Common myeloid progenitor, CD34-positive (primary cell): ENCODE results near the gene DCLK3.

Source experiments
- CTCF ChIA-PET: fragments of 350-600 bp; sonication (Branson Sonifier 250); formaldehyde crosslinking; loops from one replicate; lab custom pipeline; 2021; ENCODE audit warnings: antibody characterized with exemption; lab: Charles Lee
- POLR2A ChIA-PET: fragments of 350-600 bp; sonication (Branson Sonifier 250); formaldehyde crosslinking; loops from one replicate; lab custom pipeline; 2021; ENCODE audit warnings: antibody characterized with exemption; lab: Charles Lee
- DNase-seq, 3 donors: peaks; one replicate each; pipeline versions ENCODE4 v3.0.0 to v3.0.0-alpha.2; 2013
- H3K27ac ChIP-seq, 2 experiments: 1 replicate in 1 of 2; 2 replicates in 1 of 2; pipeline ENCODE4 v1.7.0; 2013; ENCODE audit warnings: inconsistent platforms in 2 of 2, low read length in 2 of 2, mild to moderate bottlenecking in 2 of 2, low read depth in 1 of 2, moderate library complexity in 1 of 2; ENCODE audit not compliant: severe bottlenecking in 2 of 2, insufficient read depth in 1 of 2, poor library complexity in 1 of 2
- H3K27me3 ChIP-seq, 5 experiments: replicated peaks in 2 of 5; 1 replicate in 3 of 5; 2 replicates in 2 of 5; pipeline versions ENCODE4 v1.6.1 to v1.7.0; 2013; ENCODE audit warnings: low read length in 4 of 5, mild to moderate bottlenecking in 2 of 5, moderate library complexity in 2 of 5, inconsistent platforms in 1 of 5; ENCODE audit not compliant: insufficient read depth in 5 of 5, control insufficient read depth in 4 of 5
- H3K36me3 ChIP-seq, 4 experiments: 1 replicate in 2 of 4; 2 replicates in 2 of 4; pipeline versions ENCODE4 v1.6.1 to v1.7.0; 2013; ENCODE audit warnings: low read length in 3 of 4, control low read depth in 1 of 4, mild to moderate bottlenecking in 1 of 4; ENCODE audit not compliant: control insufficient read depth in 4 of 4, insufficient read depth in 4 of 4
- H3K4me1 ChIP-seq, 4 experiments: 1 replicate in 3 of 4; 2 replicates in 1 of 4; pipeline versions ENCODE4 v1.6.1 to v1.7.1; 2013; ENCODE audit warnings: low read length in 3 of 4, mild to moderate bottlenecking in 3 of 4, control low read depth in 1 of 4, inconsistent platforms in 1 of 4, moderate library complexity in 1 of 4; ENCODE audit not compliant: control insufficient read depth in 4 of 4, insufficient read depth in 4 of 4; ENCODE audit errors: control extremely low read depth in 1 of 4
- H3K4me3 ChIP-seq, 7 experiments: 1 replicate in 4 of 7; 2 replicates in 3 of 7; pipeline versions ENCODE4 v1.5.1 to v1.7.0; 2013; ENCODE audit warnings: mild to moderate bottlenecking in 7 of 7, low read length in 6 of 7, moderate library complexity in 6 of 7, inconsistent platforms in 2 of 7, low read depth in 2 of 7, control low read depth in 1 of 7; ENCODE audit not compliant: insufficient read depth in 4 of 7, control insufficient read depth in 1 of 7; ENCODE audit errors: extremely low read depth in 1 of 7
- H3K9me3 ChIP-seq, 5 experiments: 1 replicate in 4 of 5; 2 replicates in 1 of 5; pipeline versions ENCODE4 v1.6.1 to v1.7.1; 2013; ENCODE audit warnings: low read length in 4 of 5, mild to moderate bottlenecking in 2 of 5, inconsistent platforms in 1 of 5, low read depth in 1 of 5, moderate library complexity in 1 of 5; ENCODE audit not compliant: control insufficient read depth in 4 of 5, insufficient read depth in 2 of 5; ENCODE audit errors: control extremely low read depth in 1 of 5
- WGBS: methylation state at CpG from one replicate; pipeline ENCODE4 v1.1.5; 2013; ENCODE audit not compliant: insufficient coverage; 5-methylcytosine and 5-hydroxymethylcytosine counted together

DCLK3 gene

GRCh38 chr3:36695113-36695768, 69.1 kb downstream of the DCLK3 start:
- POLR2A ChIA-PET = no interaction called here
- DNase-seq = no peak
- Histone ChIP-seq H3K4me1 (no peaks in the 10 kb centered on the region), H3K27ac (no peak overlapping the region), H3K27me3 (peaks cover 0 to 3% (median 0%) of the 10 kb centered on the region in 5 experiments), H3K9me3 (peaks cover 0 to 8% (median 0%) of the 10 kb centered on the region in 5 experiments), H3K4me3 (no peak overlapping the region), H3K36me3 (no peaks in the 10 kb centered on the region)
- CTCF ChIA-PET = interaction anchor here (2.5 kb wide), 1 partner anchor 729 kb away, joined by 20 read pairs; no protein-coding TSS in a partner anchor
- 90% methylated on average over 3 of the region's 3 CpGs for WGBS

- 100% methylated on average over 4 of the region's 4 CpGs for WGBS
- Histone ChIP-seq H3K4me1 (no peaks in the 10 kb centered on the region), H3K27me3 (peaks cover 0 to 3% (median 0%) of the 10 kb centered on the region in 5 experiments), H3K36me3 (no peaks in the 10 kb centered on the region), H3K9me3 (peaks cover 0 to 8% (median 0%) of the 10 kb centered on the region in 5 experiments), H3K27ac (no peak overlapping the region), H3K4me3 (no peak overlapping the region)
- POLR2A ChIA-PET = no interaction called here
- CTCF ChIA-PET = interaction anchor here (1.1 to 2.5 kb wide), 3 partner anchors 16 to 727 kb away, joined by 3 to 20 read pairs (median 4); no protein-coding TSS in a partner anchor
- DNase-seq = no peak
These were observed 70.7 kb downstream of the DCLK3 start for GRCh38 chr3:36693670-36694069.

- H3K36me3 ChIP-seq = no peaks in the 10 kb centered on the region
- ChIA-PET POLR2A (no interaction called here), CTCF (no interaction called here)
- H3K27me3 ChIP-seq = no peaks in the 10 kb centered on the region
- WGBS = 100% methylated on average over 1 of the region's 4 CpGs
- no peak overlapping the region for H3K4me3 ChIP-seq
- H3K9me3 ChIP-seq = peaks cover 0 to 8% (median 4%) of the 10 kb centered on the region in 5 experiments
- no peak overlapping the region for H3K27ac ChIP-seq
- DNase-seq = no peak
- H3K4me1 ChIP-seq = no peaks in the 10 kb centered on the region
These were observed 74.8 kb downstream of the DCLK3 start for GRCh38 chr3:36689560-36689959.

- 93% methylated on average over 2 of the region's 2 CpGs for WGBS
- no peaks in the 10 kb centered on the region for H3K36me3 ChIP-seq
- CTCF ChIA-PET = no interaction called here
These were observed 75.5 kb downstream of the DCLK3 start for GRCh38 chr3:36688815-36689214.

GRCh38 chr3:36686516-36686915, 77.8 kb downstream of the DCLK3 start:
- POLR2A ChIA-PET = no interaction called here

More at GRCh38 chr3:36688815-36689214, 75.5 kb downstream of the DCLK3 start:
- H3K4me1 ChIP-seq = no peaks in the 10 kb centered on the region
- H3K9me3 ChIP-seq = peaks cover 0 to 8% (median 4%) of the 10 kb centered on the region in 5 experiments
- DNase-seq = no peak
- POLR2A ChIA-PET = no interaction called here
- H3K27me3 ChIP-seq = no peaks in the 10 kb centered on the region
- no peak overlapping the region for H3K4me3 ChIP-seq
- H3K27ac ChIP-seq = no peak overlapping the region

GRCh38 chr3:36681867-36682266, 82.5 kb downstream of the DCLK3 start:
- H3K27ac ChIP-seq = no peak overlapping the region
- no CpG with 5 or more reads among the region's 1 CpG for WGBS
- ChIA-PET POLR2A (no interaction called here), CTCF (no interaction called here)
- no peaks in the 10 kb centered on the region for H3K36me3 ChIP-seq
- peak in 2 of 3 donors; percentile 6 to 23 for DNase-seq
- no peaks in the 10 kb centered on the region for H3K27me3 ChIP-seq
- peaks cover 3 to 39% (median 18%) of the 10 kb centered on the region in 5 experiments for H3K9me3 ChIP-seq
- no peak overlapping the region for H3K4me3 ChIP-seq
- H3K4me1 ChIP-seq = no peaks in the 10 kb centered on the region

More at GRCh38 chr3:36686516-36686915, 77.8 kb downstream of the DCLK3 start:
- H3K9me3 ChIP-seq = peaks cover 3 to 6% (median 4%) of the 10 kb centered on the region in 5 experiments
- H3K4me3 ChIP-seq = no peak overlapping the region
- no peaks in the 10 kb centered on the region for H3K4me1 ChIP-seq
- DNase-seq = peak in 1 of 3 donors; percentile 2
- no peak overlapping the region for H3K27ac ChIP-seq
- H3K36me3 ChIP-seq = no peaks in the 10 kb centered on the region
- CTCF ChIA-PET = no interaction called here
- H3K27me3 ChIP-seq = no peaks in the 10 kb centered on the region

- Histone ChIP-seq H3K4me1 (no peaks in the 10 kb centered on the region), H3K9me3 (peaks cover 3 to 39% (median 18%) of the 10 kb centered on the region in 5 experiments), H3K27ac (no peak overlapping the region), H3K36me3 (no peaks in the 10 kb centered on the region), H3K27me3 (no peaks in the 10 kb centered on the region), H3K4me3 (peak overlapping the region in 1 of 7 experiments; percentile 25)
- 92% methylated on average over 2 of the region's 3 CpGs for WGBS
- ChIA-PET CTCF (no interaction called here), POLR2A (no interaction called here)
- DNase-seq = no peak
These were observed 83.4 kb downstream of the DCLK3 start for GRCh38 chr3:36680952-36681351.
